GM12873 (cell line): Measurements from ENCODE around the gene BCO1.

ENCODE experiments used
- CTCF ChIP-seq: IDR thresholded peaks from 2 replicates; pipeline ENCODE4 v1.5.1; 2012; ENCODE audit warnings: low read depth, mild to moderate bottlenecking, moderate library complexity, low read length, control low read depth; ENCODE audit not compliant: insufficient read depth; ENCODE audit errors: missing control alignments

The BCO1 gene

GRCh38 chr16:81219151-81219550 is 19.3 kb upstream of the BCO1 start:
- TF ChIP-seq CTCF, result no peak

GRCh38 chr16:81220349-81220748 is 18.1 kb upstream of the BCO1 start:
- no peak for TF ChIP-seq CTCF

GRCh38 chr16:81221731-81222130 is 16.8 kb upstream of the BCO1 start:
- no peak for TF ChIP-seq CTCF

GRCh38 chr16:81224824-81225223 is 13.7 kb upstream of the BCO1 start:
- TF ChIP-seq CTCF, result no peak

GRCh38 chr16:81227785-81228184 is 10.7 kb upstream of the BCO1 start:
- no peak for TF ChIP-seq CTCF

- no peak for TF ChIP-seq CTCF
These were observed 8.7 kb upstream of the BCO1 start for GRCh38 chr16:81229811-81230210.

GRCh38 chr16:81231014-81231413 is 7.5 kb upstream of the BCO1 start:
- no peak for TF ChIP-seq CTCF
